HG02943 (cell line): ENCODE data around the gene ATP11A.
"Not testable (repeated sequence)": the region's sequence is repeated elsewhere in the genome, so short reads cannot be mapped to it uniquely, and the experiment has no call there.

ENCODE experiments used
- ATAC-seq: cut with Tn5 transposase; IDR thresholded peaks from one replicate; pipeline ENCODE4 v1.9.1; 2021; ENCODE audit warnings: mild to moderate bottlenecking, low read depth, moderate library complexity; ENCODE audit not compliant: unreplicated experiment

The ATP11A gene

DNA sequence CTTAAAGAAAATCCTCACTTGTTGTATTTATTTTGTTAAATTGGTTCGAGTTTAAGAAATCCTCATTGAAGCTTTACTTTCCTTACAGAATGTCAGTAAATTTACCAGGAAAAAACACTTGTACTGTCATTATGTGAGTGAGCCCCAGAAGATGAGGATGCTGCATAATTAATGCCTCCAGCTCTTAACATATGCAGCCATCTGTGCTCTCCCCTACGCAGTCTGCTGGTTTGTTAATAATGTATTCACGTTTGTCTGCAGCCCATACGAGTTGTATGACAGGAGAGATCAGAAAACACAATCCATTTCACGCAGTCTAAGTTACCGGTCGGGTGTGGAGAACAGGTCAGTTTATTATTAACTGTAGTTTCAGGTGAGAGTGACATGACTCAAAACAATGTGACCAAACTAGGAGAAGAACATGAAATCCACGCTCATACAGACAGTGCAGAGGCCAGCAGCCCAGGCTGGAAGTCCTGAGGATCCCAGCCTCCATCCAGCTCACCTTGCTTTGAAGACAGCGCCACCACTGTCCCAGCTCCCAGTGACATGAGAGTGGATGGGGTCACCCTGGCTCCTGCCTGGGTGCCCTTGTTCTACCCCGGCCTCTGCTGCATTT, 19.8 kb upstream of the ATP11A start:
- ATAC-seq: no peak

GRCh38 chr13:112670864-112671263, 19.0 kb upstream of the ATP11A start:
- ATAC-seq: no peak

GRCh38 chr13:112671359-112671758, 18.5 kb upstream of the ATP11A start:
- ATAC-seq: no peak

DNA sequence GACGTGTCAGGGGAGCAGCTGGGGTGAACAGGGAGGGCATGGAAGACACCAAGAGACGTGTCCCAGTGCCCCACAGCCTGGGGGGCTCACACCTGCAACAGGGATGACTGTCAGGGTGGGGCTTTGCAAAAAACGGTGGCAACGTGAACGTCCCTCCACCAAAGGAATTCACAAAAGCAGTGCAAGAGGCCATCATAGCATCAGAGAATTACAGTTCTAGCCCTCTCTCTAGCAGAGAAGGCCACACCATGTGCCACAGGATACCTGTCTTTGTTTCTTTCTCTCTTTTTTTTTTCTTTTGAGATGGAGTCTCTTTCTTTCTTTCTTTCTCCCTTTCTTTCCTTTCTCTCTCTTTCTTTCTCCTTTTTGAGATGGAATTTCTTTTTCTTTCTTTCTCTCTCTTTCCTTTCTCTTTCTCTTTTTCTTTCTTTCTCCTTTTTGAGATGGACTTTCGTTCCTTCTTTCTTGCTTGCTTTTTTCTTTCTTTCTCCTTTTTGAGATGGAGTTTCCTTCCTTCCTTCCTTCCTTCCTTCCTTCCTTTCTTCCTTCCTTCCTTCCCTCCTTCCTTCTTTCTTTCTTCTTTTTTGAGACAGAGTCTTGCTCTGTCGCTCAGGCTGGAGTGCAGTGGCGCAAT, 17.1 kb upstream of the ATP11A start:
- no peak for ATAC-seq

GRCh38 chr13:112674412-112675365, 15.1 kb upstream of the ATP11A start:
- ATAC-seq: no peak

- no peak for ATAC-seq
These were observed 14.5 kb upstream of the ATP11A start for GRCh38 chr13:112675366-112675756.

DNA sequence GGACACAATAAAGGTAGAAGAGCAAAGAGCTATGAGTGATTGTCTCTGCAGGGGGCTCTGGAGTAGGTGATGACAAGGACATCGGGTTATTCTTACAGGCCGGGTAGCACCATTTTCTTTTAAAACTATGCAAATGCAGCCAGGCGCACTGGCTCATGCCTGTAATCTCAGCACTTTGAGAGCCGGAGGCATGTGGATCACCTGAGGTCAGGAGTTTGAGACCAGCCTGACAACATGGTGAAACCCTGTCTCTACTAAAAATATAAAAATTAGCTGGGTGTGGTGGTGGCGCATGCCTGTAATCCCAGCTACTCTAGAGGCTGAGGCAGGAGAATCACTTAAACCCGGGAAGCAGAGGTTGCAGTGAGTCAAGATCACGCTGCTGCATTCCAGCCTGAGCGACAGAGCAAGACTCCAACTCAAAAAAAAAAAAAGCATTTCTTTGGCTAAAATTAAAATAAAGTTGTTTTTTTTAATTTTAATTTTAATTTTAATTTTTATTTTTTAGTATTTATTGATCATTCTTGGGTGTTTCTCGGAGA, 12.3 kb upstream of the ATP11A start:
- ATAC-seq: not testable (repeated sequence)

DNA sequence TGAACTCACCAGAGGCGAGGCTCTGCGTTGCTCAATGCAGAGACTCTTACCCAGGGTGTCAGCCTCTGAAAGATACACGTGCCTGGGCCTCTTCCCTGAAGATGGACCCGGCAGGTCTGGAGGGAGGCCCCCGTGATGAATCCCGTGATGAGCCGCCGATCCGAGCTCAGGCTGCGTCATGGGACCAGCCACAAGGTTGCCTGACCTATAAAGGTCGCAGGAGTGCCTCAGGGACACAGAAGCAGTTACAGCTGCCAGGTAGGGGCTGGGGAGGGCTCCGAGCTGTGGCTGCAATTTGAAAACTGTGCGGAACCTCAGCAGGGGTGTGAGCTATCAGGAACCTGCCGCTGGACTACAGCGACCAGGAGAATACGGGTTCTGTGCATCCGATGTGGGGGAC, 10.5 kb upstream of the ATP11A start:
- no peak for ATAC-seq

- ATAC-seq: no peak
These were observed 9.7 kb upstream of the ATP11A start for GRCh38 chr13:112679932-112680677.

DNA sequence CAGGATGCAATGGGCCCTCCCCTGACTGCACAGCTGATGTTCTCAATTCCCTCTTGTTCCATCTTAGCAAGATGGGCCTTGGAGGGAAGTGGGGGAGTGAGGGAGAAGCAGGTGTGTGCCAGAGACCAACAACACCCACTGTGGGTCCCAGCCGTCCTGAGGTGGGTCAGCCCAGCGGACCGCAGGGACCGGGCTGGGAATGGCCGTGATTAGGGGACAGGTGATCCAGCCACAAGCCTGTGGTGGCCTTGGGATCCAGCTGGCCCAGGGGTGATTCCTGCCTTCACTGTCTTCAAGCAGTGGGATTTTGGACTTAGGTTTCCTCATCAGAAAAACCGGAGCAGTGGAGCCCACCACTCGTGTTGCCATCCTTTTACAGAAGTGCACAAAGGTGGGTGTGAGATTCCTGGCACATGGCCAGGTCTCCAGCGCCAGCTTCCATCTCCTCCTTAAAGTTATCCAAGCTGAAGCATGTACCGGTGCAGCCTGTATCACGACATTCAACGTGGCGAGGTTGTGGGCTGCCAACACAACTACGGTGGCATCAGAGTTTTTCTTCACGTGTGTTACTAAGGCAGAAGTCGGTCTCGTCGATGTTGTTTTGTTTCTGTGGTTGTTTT, 9.0 kb upstream of the ATP11A start:
- ATAC-seq: no peak

GRCh38 chr13:112683581-112683980, 6.3 kb upstream of the ATP11A start:
- ATAC-seq: no peak

GRCh38 chr13:112684071-112684845, 5.6 kb upstream of the ATP11A start:
- ATAC-seq: no peak

GRCh38 chr13:112685189-112685805, 4.5 kb upstream of the ATP11A start:
- not testable (repeated sequence) for ATAC-seq

GRCh38 chr13:112685896-112686295, 3.9 kb upstream of the ATP11A start:
- no peak for ATAC-seq

DNA sequence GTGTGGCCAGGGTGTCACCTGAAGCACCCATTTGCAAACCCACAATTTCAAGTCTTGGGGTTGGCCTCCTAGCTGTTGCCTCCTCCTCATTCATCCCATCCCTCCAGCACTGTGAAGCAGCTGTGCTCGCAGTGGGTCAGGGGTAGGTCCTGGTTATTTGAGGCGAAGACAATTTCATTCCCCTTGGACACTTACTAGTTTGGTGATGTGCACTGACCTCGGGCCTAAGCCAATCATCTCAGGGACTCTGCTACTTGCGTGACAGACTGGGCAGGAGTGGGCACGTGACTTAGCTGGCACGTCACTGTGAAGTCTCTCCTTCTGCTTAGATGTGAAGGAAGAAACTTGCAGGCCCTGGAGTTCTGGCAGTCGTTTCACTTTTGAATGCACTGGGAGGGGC, 3.5 kb upstream of the ATP11A start:
- ATAC-seq: no peak

DNA sequence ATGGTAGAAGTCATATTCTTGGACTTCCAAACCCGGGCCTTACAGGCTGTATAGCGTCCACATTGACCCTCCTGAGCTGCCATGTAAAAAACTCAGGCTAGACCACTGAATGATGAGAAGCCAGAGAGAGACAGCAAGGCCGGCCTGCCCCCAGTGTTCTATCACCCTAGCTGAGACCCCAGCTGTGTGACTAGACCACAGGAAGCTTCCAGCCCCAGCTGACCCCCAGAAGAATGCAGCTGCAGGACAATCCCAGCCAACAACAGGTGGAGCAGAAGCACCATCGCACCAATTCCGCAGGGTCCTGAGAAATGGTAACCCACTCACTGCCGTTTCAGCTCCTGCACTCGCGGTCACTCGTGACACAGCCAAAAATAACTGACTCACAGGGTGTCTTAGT, 2.9 kb upstream of the ATP11A start:
- no peak for ATAC-seq

DNA sequence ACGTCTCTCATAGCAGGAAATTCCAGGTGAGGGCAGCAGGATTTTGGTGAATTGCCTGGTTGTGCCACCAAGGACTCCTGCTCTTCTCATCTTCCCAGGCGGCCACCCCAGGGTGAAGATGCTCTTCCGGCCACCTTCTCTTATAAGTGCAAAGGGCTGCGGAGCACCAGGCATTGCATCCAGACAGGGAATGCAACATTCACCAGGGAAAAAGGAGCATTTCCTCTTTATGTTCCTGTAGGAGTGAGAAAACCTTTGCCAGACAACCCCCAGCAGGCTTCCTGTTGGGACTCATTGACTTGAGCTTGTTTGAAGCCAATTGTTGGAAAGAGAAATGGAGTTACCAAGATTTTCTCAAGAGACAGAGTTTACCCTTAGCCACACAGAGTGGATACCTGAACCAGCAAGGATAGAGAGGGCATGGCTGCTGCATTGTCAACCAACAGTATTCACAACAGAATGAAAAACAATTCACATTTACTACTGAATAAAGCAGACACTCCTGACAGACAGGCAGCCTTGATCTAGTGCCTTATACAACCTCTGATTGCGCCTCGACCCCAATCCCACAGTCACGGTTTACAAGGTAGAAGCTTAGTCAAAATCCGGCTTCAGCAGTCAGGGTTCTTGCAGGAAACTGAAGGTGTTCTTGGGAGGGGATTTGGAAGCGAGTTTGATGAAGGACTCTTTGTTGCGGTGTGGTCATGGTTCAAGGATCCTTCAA, 1.8 kb upstream of the ATP11A start:
- no peak for ATAC-seq
